Glomerular visceral epithelial cell (primary cell): ENCODE data around the gene CKMT1B.
"Not testable (repeated sequence)": the region's sequence is repeated elsewhere in the genome, so short reads cannot be mapped to it uniquely, and the experiment has no call there.

Source experiments
- DNase-seq: peaks from one replicate; pipeline ENCODE4 v3.0.0-alpha.2; 2016; ENCODE audit errors: extremely low spot score

The CKMT1B gene

GRCh38 chr15:43638464-43639204 is 44.8 kb downstream of the CKMT1B start:
- not testable (repeated sequence) for DNase-seq
